Astrocyte of the cerebellum (primary cell): ENCODE measurements around the gene KLF14.
"Not testable (repeated sequence)": the region's sequence is repeated elsewhere in the genome, so short reads cannot be mapped to it uniquely, and the experiment has no call there.

ENCODE experiments used
- DNase-seq: peaks from one replicate; pipeline ENCODE4 v3.0.0-alpha.2; 2011; ENCODE audit warnings: low read depth
- H3K4me3 ChIP-seq: 2 replicates; pipeline ENCODE4 v1.5.1; 2011; ENCODE audit warnings: mild to moderate bottlenecking, low read depth, low read length, moderate library complexity
- CTCF ChIP-seq: IDR thresholded peaks from 2 replicates; pipeline ENCODE4 v1.5.1; 2012; ENCODE audit warnings: low read length, low read depth, moderate library complexity, mild to moderate bottlenecking; ENCODE audit errors: missing control alignments
- in situ Hi-C: cut with HindIII; loops from 2 replicates; pipeline ENCODE4 v1.10.0; 2017; ENCODE audit warnings: low sequenced_read_pairs

Gene KLF14

GRCh38 chr7:130699686-130700085, 34.3 kb downstream of the KLF14 start:
- DNase-seq = no peak
- H3K4me3 ChIP-seq = no peak overlapping the region
- in situ Hi-C loops = no loop called here
- no peak for TF ChIP-seq CTCF

- in situ Hi-C loops = no loop called here
- H3K4me3 ChIP-seq = no peak overlapping the region
- TF ChIP-seq CTCF = no peak
- DNase-seq = no peak
These were observed 36.2 kb downstream of the KLF14 start for GRCh38 chr7:130697820-130698219.

GRCh38 chr7:130695840-130696239, 38.2 kb downstream of the KLF14 start:
- TF ChIP-seq CTCF = peak; percentile 62
- DNase-seq = peak; percentile 6
- in situ Hi-C loops = no loop called here
- H3K4me3 ChIP-seq = no peak overlapping the region

DNA sequence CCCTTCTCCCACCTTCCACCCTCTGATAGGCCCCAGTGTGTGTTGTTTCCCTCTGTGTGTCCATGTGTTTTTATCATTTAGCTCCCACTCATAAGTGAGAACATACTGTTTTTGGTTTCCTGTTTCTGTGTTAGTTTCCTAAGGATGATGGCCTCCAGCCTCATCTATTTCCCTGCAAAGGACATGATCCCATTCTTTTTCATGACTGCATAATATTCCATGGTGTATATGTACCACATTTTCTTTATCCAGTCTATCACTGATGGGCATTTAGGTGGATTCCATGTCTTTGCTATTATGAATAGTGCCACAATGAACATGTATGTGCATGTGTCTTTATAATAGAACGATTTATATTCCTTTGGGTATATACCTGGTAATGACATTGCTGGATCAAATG, 41.6 kb downstream of the KLF14 start:
- in situ Hi-C loops, DNase-seq, H3K4me3 ChIP-seq: not testable (repeated sequence)

- TF ChIP-seq CTCF = no peak
- no peak overlapping the region for H3K4me3 ChIP-seq
- no peak for DNase-seq
- in situ Hi-C loops = no loop called here
These were observed 44.3 kb downstream of the KLF14 start for GRCh38 chr7:130689683-130690082.

DNA sequence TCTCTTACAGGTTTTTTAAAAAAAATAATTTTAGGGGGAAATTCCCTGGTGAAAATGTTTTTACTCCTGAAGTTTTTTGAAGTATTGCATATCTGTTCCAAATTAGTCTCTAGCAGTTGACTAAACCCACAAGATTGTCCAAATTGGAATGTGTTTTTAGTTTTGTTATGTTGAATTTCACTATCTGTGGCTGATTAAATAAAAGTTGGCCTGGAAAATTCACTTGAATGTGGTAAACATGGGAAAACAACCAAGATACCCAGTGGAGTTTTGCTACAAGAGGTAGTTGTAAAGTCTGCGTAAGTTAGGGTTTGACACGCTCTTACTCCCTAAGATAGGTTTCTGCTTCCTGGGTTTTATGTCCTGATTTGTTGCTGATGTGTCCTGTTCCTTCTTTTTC, 51.0 kb downstream of the KLF14 start:
- H3K4me3 ChIP-seq = no peak overlapping the region
- no peak for DNase-seq
- in situ Hi-C loops = no loop called here
- TF ChIP-seq CTCF = no peak
